GM12865 (cell line): ENCODE data around the gene TMOD1.
"Not testable (repeated sequence)": the region's sequence is repeated elsewhere in the genome, so short reads cannot be mapped to it uniquely, and the experiment has no call there.

Source experiments
- DNase-seq: peaks from one replicate; pipeline ENCODE4 v3.0.0; 2010; ENCODE audit warnings: low read depth
- H3K4me3 ChIP-seq: 2 replicates; pipeline ENCODE4 v1.5.1; 2011; ENCODE audit warnings: mild to moderate bottlenecking, low read depth, low read length, control low read depth
- TF ChIP-seq, protein P1 (sequence below): IDR thresholded peaks from 2 replicates; pipeline ENCODE4 v1.5.1; 2011; ENCODE audit warnings: low read length, control low read depth, low read depth, inconsistent platforms; ENCODE audit not compliant: insufficient read depth; ENCODE audit errors: missing control alignments

TMOD1 gene

DNA sequence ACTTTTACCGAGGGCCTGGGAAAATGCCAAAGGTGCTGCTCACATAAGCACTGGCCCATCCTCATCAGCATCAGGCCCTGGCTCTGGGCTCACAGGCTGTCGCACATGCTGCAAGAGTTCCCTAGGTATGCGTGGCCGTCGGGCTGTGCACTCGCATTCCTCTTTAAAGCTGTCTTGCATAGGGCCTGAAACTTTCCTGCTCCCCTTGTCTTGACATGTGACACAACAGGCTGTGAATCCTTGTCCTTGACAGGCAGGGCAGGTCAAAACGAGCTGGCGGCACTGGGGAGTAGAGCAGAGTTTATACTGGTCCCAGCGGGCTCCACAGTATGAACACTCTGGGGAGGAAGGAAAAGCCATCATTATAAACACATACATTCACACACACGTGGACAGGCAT lies 101.0 kb downstream of the TMOD1 start:
- DNase-seq: no peak
- TF ChIP-seq, protein P1, sequence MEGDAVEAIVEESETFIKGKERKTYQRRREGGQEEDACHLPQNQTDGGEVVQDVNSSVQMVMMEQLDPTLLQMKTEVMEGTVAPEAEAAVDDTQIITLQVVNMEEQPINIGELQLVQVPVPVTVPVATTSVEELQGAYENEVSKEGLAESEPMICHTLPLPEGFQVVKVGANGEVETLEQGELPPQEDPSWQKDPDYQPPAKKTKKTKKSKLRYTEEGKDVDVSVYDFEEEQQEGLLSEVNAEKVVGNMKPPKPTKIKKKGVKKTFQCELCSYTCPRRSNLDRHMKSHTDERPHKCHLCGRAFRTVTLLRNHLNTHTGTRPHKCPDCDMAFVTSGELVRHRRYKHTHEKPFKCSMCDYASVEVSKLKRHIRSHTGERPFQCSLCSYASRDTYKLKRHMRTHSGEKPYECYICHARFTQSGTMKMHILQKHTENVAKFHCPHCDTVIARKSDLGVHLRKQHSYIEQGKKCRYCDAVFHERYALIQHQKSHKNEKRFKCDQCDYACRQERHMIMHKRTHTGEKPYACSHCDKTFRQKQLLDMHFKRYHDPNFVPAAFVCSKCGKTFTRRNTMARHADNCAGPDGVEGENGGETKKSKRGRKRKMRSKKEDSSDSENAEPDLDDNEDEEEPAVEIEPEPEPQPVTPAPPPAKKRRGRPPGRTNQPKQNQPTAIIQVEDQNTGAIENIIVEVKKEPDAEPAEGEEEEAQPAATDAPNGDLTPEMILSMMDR: no peak
- H3K4me3 ChIP-seq: no peak overlapping the region

DNA sequence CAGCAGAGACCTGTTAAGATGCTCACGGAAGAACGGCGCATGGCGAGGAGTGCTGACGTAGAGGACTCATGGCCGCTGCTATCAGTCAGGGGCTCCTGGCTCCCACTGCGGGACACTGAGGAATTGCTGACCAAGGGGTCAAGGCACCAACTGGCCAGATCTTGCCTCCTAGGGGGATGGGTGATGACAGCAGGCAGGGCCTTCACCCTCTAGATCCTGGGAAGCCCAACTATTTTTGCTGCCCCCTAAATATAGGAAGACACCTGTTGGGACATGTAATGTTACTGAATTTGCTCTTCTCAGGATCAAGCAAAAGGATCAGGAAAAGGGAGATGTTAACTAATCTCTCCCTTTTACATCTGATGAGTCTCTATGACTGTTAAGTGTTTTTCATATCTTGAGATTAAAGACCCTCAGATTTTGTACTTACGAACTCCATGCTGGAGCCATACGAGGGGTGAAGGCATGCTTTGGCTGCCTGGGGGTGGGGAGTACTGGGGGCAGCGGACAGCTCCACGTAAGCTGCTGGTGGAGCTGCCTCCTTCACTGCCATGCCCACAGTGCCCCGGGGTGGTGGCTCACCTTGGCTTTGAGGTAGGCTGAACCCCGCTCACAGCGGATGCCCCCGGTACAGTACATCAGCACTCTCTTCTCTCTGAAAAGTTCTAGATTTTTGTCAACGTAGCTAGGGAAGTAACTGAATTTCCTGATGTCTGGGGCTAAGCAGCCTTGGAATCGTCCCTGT lies 103.6 kb downstream of the TMOD1 start:
- no peak overlapping the region for H3K4me3 ChIP-seq
- TF ChIP-seq, protein P1: no peak
- no peak for DNase-seq

DNA sequence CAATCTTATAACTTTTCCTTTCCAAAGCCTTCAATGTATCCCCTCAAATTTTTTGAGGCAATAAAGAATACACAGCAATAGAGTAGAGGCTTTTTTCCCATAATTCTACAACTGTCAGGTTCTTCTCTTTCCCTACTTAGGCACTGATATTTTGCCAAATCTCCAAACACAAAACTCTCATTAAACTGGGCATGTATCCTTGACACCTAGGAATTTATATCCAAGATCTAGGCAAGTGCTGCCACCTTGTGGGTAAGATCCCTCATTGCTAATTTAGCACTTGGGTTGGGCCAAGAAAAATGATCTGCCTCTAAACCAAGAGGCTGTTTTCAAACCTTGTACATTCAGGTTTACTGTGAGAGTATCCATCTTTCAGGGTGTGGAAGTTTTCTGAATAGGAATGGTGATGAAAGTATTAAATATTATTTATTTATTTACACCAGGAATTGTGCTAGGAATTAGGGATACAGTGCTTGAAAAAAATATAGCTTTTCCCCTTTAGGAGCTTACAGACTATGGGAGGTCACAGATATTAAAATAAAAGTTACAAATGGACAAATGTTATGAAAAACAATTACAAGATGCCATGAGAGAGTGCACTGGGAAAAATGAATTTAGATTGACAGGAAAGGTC lies 114.1 kb downstream of the TMOD1 start:
- no peak overlapping the region for H3K4me3 ChIP-seq
- DNase-seq: peak; percentile 74
- TF ChIP-seq, protein P1: peak; percentile 68

DNA sequence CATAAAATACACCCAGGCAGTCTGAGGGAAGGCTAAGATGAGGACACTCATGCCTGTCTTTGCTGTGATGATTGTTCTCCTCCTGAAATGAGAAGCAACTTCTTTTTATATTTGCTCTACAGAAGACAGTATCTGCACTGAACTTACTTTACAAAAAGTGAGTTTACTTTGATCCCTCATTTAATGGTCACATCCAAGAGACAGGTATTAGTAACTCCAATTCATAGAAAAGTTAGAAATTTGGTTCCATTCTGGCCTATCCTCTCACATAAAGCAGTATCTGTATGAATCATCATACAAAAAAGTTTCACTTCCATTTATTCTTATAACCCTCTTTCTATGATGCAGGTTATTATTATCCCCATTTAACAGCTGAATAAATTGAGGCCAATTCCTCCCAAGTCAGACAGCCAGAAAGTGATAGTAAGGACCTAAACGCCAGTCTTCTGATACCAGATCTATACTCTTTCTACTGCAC lies 116.5 kb downstream of the TMOD1 start:
- DNase-seq: peak; percentile 15
- TF ChIP-seq, protein P1: no peak
- H3K4me3 ChIP-seq: no peak overlapping the region

DNA sequence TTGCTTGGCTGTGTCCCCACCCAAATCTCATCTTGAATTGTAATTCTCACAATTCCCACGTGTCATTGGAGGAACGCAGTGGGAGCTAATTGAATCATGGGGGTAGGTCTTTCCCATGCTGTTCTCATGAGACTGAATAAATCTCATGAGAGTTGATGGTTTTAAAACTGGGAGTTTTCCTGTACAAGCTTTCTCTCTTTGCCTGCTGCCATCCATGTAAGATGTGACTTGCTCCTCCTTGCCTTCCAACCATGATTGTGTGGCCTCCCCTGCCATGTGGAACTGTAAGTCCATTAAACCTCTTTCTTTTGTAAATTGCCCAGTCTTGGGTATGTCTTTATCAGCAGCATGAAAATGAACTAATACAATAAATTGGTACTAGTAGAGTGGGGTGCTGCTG lies 118.6 kb downstream of the TMOD1 start:
- not testable (repeated sequence) for H3K4me3 ChIP-seq, DNase-seq

DNA sequence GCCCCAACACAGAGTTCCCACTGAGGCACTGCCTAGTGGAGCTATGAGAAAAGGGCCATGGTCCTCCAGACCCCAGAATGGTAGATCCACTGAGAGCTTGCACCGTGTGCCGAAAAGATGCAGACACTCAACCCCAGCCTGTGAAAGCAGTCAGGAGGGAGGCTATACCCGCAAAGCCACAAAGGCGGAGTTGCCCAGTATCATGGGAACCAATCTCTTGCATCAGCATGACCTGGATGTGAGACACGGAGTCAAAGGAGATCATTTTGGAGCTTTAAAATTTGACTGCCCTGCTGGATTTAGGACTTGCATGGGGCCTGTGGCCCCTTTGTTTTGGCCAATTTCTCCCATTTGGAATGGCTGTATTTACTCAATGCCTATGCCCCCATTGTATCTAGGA lies 121.0 kb downstream of the TMOD1 start:
- H3K4me3 ChIP-seq, DNase-seq: not testable (repeated sequence)

DNA sequence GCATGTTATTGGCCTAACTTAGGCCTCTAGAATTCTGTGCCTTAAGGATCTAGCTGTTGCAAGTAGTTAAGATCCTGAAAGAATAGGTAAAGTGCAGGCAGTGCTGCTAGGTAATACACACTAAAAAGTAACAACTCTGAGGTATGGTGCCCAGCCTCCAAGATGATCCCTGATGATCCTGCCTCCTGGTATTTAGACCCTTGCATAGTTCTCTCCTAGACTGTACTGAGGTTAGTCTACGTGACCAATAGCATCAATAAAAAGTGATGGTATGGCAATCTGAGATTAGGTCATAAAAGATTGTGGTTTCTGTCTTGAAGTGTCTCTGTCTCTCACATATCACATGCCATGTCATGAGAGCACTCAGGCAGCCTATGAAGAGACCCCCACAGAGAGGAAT lies 122.5 kb downstream of the TMOD1 start:
- no peak overlapping the region for H3K4me3 ChIP-seq
- no peak for DNase-seq
- TF ChIP-seq, protein P1: no peak

DNA sequence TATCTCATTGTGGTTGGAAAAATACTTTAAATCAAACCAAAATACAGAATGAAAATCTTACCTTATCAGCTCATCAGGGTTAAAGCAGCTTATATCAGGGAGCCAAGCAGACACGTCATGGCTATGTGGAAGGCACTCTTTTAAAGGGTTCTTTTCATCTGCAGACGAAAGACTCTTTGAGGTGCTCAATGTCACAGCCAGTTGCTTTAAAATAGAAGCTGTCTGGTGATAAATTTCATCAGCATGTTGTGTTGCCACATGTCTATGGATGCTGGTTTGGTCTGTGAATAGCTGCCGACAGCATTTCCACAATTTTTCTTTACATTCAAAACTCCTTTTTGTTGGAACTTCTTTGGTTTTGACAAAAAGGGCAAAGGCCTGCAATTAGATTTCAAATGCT lies 124.2 kb downstream of the TMOD1 start:
- TF ChIP-seq, protein P1: no peak
- H3K4me3 ChIP-seq: no peak overlapping the region
- no peak for DNase-seq
